ENCODE results near the gene STIM2.

DNA sequence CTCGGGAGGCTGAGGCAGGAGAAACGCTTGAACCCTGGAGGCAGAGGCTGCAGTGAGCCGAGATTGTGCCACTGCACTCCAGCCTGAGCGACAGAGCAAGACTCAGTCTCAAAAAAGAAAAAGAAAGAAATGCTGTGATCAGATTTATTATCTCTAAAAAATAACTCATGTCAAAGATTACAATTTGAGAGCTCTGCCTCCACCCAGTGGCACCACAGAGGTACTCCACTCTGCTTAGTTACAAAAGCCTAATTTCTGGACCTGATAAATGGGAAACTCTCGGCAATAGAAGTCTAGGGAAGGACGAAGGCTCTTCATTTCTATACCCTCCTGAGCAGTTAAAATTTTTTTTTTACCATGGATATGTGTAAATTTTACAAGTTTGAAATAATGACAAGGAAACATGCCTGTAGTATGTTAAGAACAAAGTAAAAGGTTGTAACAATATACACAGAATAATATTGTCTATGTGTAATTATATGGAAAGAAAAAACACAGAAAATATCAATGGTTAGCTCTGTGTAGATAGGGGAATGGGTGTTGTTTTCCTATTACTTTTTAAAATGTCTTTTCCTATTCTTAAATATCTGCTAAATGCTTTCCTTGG, 149.8 kb downstream of the STIM2 start:
- TF ChIP-seq POLR2AphosphoS5 (IDR thresholded peaks at IDR 0.05; ENCODE audit: borderline replicate concordance, low read depth, low read length) (no peak), EZH2 (IDR thresholded peaks at IDR 0.05) (no peak), FOXP2 (optimal IDR thresholded peaks at IDR 0.05; ENCODE audit: control extremely low read depth, extremely low read length, insufficient read depth) (no peak)

Measured in SK-N-MC (cell line).